ENCODE data around the gene CYB561D2. TPM values are rescaled to one million over a fixed set of nuclear protein-coding genes. Genes with fewer than 3 reads are reported as not detected.
A peak's percentile ranks its signal among the peaks of the same experiment; 100 is the strongest.

Gene CYB561D2
- total RNA-seq, 2 donors from 2014 or later = 22.5 to 29.4 TPM

- DNase-seq (ENCODE audit: low spot score) (no peak), ATAC-seq (ENCODE audit: insufficient number of reproducible peaks, low FRiP score, low read depth) (peak; percentile 71)
- peak; percentile 42 for TF ChIP-seq CTCF (IDR thresholded peaks at IDR 0.05)
- no peaks in the 10 kb centered on the region for H3K27me3 ChIP-seq (replicated peaks; ENCODE audit: insufficient read depth)
- peaks cover 10% of the 10 kb centered on the region for H3K36me3 ChIP-seq
- peaks cover 26 to 44% of the 10 kb centered on the region in 2 donors for H3K4me1 ChIP-seq (ENCODE audit: control insufficient read depth in 1 of 2, low read depth in 2 of 2)
- H3K9me3 ChIP-seq = no peaks in the 10 kb centered on the region
- peak overlapping the region; percentile 91 to 97 for H3K27ac ChIP-seq
- peak overlapping the region; percentile 73 for H3K4me3 ChIP-seq
Observed at GRCh38 chr3:50321336-50322114, 29.1 kb upstream of the CYB561D2 start.

- Histone ChIP-seq H3K36me3 (peaks cover 10% of the 10 kb centered on the region), H3K27me3 (replicated peaks; ENCODE audit: insufficient read depth) (no peaks in the 10 kb centered on the region), H3K4me3 (peak overlapping the region; percentile 73), H3K4me1 (ENCODE audit: control insufficient read depth in 1 of 2, low read depth in 2 of 2) (peaks cover 29 to 50% of the 10 kb centered on the region in 2 donors), H3K9me3 (no peaks in the 10 kb centered on the region), H3K27ac (peak overlapping the region; percentile 91 to 97)
- no peak for TF ChIP-seq CTCF (IDR thresholded peaks at IDR 0.05)
- DNase-seq (ENCODE audit: low spot score) (no peak), ATAC-seq (ENCODE audit: insufficient number of reproducible peaks, low FRiP score, low read depth) (no peak)
Observed at GRCh38 chr3:50322115-50322385, 28.6 kb upstream of the CYB561D2 start.

- Histone ChIP-seq H3K4me3 (peak within 1 kb of the TSS; percentile 73), H3K27ac (peak within 1 kb of the TSS; percentile 91 to 97), H3K9me3 (no peaks in the 10 kb centered on the region), H3K36me3 (peaks cover 10% of the 10 kb centered on the region), H3K4me1 (ENCODE audit: control insufficient read depth in 1 of 2, low read depth in 2 of 2) (peaks cover 33 to 55% of the 10 kb centered on the region in 2 donors), H3K27me3 (replicated peaks; ENCODE audit: insufficient read depth) (no peaks in the 10 kb centered on the region)
- no peak for TF ChIP-seq CTCF (IDR thresholded peaks at IDR 0.05)
- DNase-seq (ENCODE audit: low spot score) = no peak
- ATAC-seq (ENCODE audit: insufficient number of reproducible peaks, low FRiP score, low read depth) = no peak
Observed at GRCh38 chr3:50322386-50323091, 28.1 kb upstream of the CYB561D2 start, which contains the start of gene HYAL2. TSS of gene HYAL2 (minus strand) at chr3:50322745. CDS start at chr3:50320489, 2,256 bp downstream.

- H3K4me1 ChIP-seq (ENCODE audit: control insufficient read depth in 1 of 2, low read depth in 2 of 2) = peaks cover 27 to 51% of the 10 kb centered on the region in 2 donors
- peak overlapping the region; percentile 8 to 91 for H3K27ac ChIP-seq
- ATAC-seq (ENCODE audit: insufficient number of reproducible peaks, low FRiP score, low read depth) (no peak), DNase-seq (ENCODE audit: low spot score) (no peak)
- no peaks in the 10 kb centered on the region for H3K27me3 ChIP-seq (replicated peaks; ENCODE audit: insufficient read depth)
- no peaks in the 10 kb centered on the region for H3K9me3 ChIP-seq
- no peak for TF ChIP-seq CTCF (IDR thresholded peaks at IDR 0.05)
- peaks cover 8% of the 10 kb centered on the region for H3K36me3 ChIP-seq
- peak overlapping the region; percentile 73 for H3K4me3 ChIP-seq
Observed at GRCh38 chr3:50323092-50323600, 27.5 kb upstream of the CYB561D2 start.

GRCh38 chr3:50323614-50324199 lies 27.0 kb upstream of the CYB561D2 start:
- no peak for TF ChIP-seq CTCF (IDR thresholded peaks at IDR 0.05)
- Histone ChIP-seq H3K36me3 (peaks cover 7% of the 10 kb centered on the region), H3K27me3 (replicated peaks; ENCODE audit: insufficient read depth) (no peaks in the 10 kb centered on the region), H3K27ac (peak overlapping the region; percentile 8 to 91), H3K4me1 (ENCODE audit: control insufficient read depth in 1 of 2, low read depth in 2 of 2) (peaks cover 29 to 50% of the 10 kb centered on the region in 2 donors), H3K4me3 (no peak overlapping the region), H3K9me3 (no peaks in the 10 kb centered on the region)
- ATAC-seq (ENCODE audit: insufficient number of reproducible peaks, low FRiP score, low read depth) (no peak), DNase-seq (ENCODE audit: low spot score) (no peak)

Measured in thoracic aorta (tissue), 2 donors.